ENCODE data around the gene RBBP8NL. TPM values are rescaled to one million over a fixed set of nuclear protein-coding genes. Genes with fewer than 3 reads are reported as not detected.

RBBP8NL gene
- total and polyA plus RNA-seq, 12 donors, result not detected

- H3K9me3 ChIP-seq (replicated peaks in 1 of 3), result no peaks in the 10 kb centered on the region
- WGBS, 4 donors, result 86 to 89% (median 88%) methylated on average over 9 to 12 of the region's 12 CpGs
- no peaks in the 10 kb centered on the region for H3K27me3 ChIP-seq
- DNase-seq, result no peak
- H3K36me3 ChIP-seq (replicated peaks in 1 of 2), result no peaks in the 10 kb centered on the region
- intact Hi-C loops (cut with DNase I), result no loop called here
- H3K4me3 ChIP-seq, result no peak overlapping the region
- no peak for TF ChIP-seq POLR2A (IDR thresholded peaks at IDR 0.05)
- no peak for TF ChIP-seq CTCF (IDR thresholded peaks at IDR 0.05)
- H3K4me1 ChIP-seq (replicated peaks in 1 of 2), result peaks cover 26 to 31% of the 10 kb centered on the region in 2 donors
- no peak overlapping the region for H3K27ac ChIP-seq
Measured at GRCh38 chr20:62409086-62409853, 18.1 kb downstream of the RBBP8NL start.

GRCh38 chr20:62408640-62409039 lies 18.7 kb downstream of the RBBP8NL start:
- no peak for DNase-seq
- peaks cover 26 to 31% of the 10 kb centered on the region in 2 donors for H3K4me1 ChIP-seq (replicated peaks in 1 of 2)
- TF ChIP-seq CTCF (IDR thresholded peaks at IDR 0.05), result no peak
- TF ChIP-seq POLR2A (IDR thresholded peaks at IDR 0.05), result no peak
- no peaks in the 10 kb centered on the region for H3K9me3 ChIP-seq (replicated peaks in 1 of 3)
- WGBS, 4 donors, result 88 to 94% (median 94%) methylated on average over 9 to 12 of the region's 12 CpGs
- H3K4me3 ChIP-seq, result no peak overlapping the region
- no peaks in the 10 kb centered on the region for H3K27me3 ChIP-seq
- intact Hi-C loops (cut with DNase I), result no loop called here
- no peaks in the 10 kb centered on the region for H3K36me3 ChIP-seq (replicated peaks in 1 of 2)
- H3K27ac ChIP-seq, result no peak overlapping the region

GRCh38 chr20:62408055-62408454 lies 19.3 kb downstream of the RBBP8NL start:
- Histone ChIP-seq H3K27me3 (no peaks in the 10 kb centered on the region), H3K27ac (no peak overlapping the region), H3K9me3 (replicated peaks in 1 of 3) (no peaks in the 10 kb centered on the region), H3K4me1 (replicated peaks in 1 of 2) (peaks cover 26 to 31% of the 10 kb centered on the region in 2 donors), H3K4me3 (no peak overlapping the region), H3K36me3 (replicated peaks in 1 of 2) (no peaks in the 10 kb centered on the region)
- intact Hi-C loops (cut with DNase I), result no loop called here
- DNase-seq, result no peak
- TF ChIP-seq CTCF (IDR thresholded peaks at IDR 0.05) (no peak), POLR2A (IDR thresholded peaks at IDR 0.05) (no peak)
- 89 to 95% (median 93%) methylated on average over 3 to 15 of the region's 15 CpGs for WGBS, 4 donors

- no peaks in the 10 kb centered on the region for H3K36me3 ChIP-seq (replicated peaks in 1 of 2)
- H3K4me3 ChIP-seq, result peak within 1 kb of the TSS in 3 of 4 donors; percentile 48 to 90 (median 65)
- no peaks in the 10 kb centered on the region for H3K9me3 ChIP-seq (replicated peaks in 1 of 3)
- peak within 1 kb of the TSS in 1 of 5 donors; percentile 75 for H3K27ac ChIP-seq
- TF ChIP-seq POLR2A (IDR thresholded peaks at IDR 0.05), result peak; percentile 25 to 27
- peak in 4 of 6 experiments; percentile 34 to 47 (median 40) for TF ChIP-seq CTCF (IDR thresholded peaks at IDR 0.05)
- 0 to 57% (median 5%) methylated on average over 4 to 73 of the region's 73 CpGs for WGBS, 4 donors
- no peaks in the 10 kb centered on the region for H3K27me3 ChIP-seq
- H3K4me1 ChIP-seq (replicated peaks in 1 of 2), result peaks cover 26 to 31% of the 10 kb centered on the region in 2 donors
- DNase-seq, result peak; percentile 93 to 96 (median 94)
- intact Hi-C loops (cut with DNase I), result no loop called here
Measured at GRCh38 chr20:62407221-62407992, 19.9 kb downstream of the RBBP8NL start, which contains the start of gene CABLES2. CABLES2 (minus strand) TSS chr20:62407285; CDS start chr20:62407276, 9 bp downstream.

All from adrenal gland (tissue), 12 donors.